Adrenal gland (tissue), 5 donors: ENCODE data around the gene FAM53B.

Experiments used
- CTCF ChIP-seq, 6 experiments: fragments of 450-650 bp in 4 of 6; fragments of 200-600 bp in 2 of 6; sonication (generic) in 1 of 6; IDR thresholded peaks; 1 replicate in 5 of 6; 2 replicates in 1 of 6; pipeline versions ENCODE4 v1.5.1 to v1.8.0; 2016 to 2021; ENCODE audit warnings: antibody characterized with exemption in 6 of 6, mild to moderate bottlenecking in 2 of 6, moderate library complexity in 1 of 6
- POLR2A ChIP-seq, 2 donors: fragments of 450-650 bp; IDR thresholded peaks; one replicate each; pipeline ENCODE4 v1.6.1; 2017; ENCODE audit warnings: antibody characterized with exemption in 2 of 2, mild to moderate bottlenecking in 2 of 2, moderate library complexity in 1 of 2
- donor health status: DM: no; HTN: no; CAD: no.

GRCh38 chr10:124730790-124731189, 13.4 kb downstream of the FAM53B start:
- TF ChIP-seq CTCF (IDR thresholded peaks at IDR 0.05) = no peak
- TF ChIP-seq POLR2A (IDR thresholded peaks at IDR 0.05) = no peak
